ENCODE measurements around the gene APOL6. TPM values are rescaled to one million over a fixed set of nuclear protein-coding genes. Genes with fewer than 3 reads are reported as not detected.

The APOL6 gene
- total and polyA plus RNA-seq, 9 of the 15 experiments (the other 6 are each of a cell fraction or from before 2014, with no cell fraction given), result 0.29 to 1.2 (median 0.70) TPM

DNA sequence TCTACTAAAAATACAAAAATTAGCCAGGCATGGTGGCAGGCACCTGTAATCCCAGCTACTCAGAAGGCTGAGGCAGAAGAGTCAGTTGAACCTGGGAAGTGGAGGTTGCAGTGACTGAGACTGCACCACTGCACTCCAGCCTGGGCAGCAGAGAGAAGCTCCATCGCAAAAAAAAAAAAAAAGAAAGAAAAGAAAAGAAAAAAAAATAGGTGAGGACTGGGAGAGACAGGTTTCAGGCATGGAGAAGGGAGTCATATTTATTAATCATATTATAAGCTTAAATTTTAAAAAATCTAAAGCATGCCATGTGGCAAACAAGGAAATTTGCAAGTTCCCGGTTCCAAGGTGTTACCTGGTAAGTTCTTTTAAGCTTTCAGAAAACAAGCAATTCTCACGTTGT, 69.3 kb downstream of the APOL6 start, which contains the start of gene APOL5 (continued):
- TF ChIP-seq, protein P1, sequence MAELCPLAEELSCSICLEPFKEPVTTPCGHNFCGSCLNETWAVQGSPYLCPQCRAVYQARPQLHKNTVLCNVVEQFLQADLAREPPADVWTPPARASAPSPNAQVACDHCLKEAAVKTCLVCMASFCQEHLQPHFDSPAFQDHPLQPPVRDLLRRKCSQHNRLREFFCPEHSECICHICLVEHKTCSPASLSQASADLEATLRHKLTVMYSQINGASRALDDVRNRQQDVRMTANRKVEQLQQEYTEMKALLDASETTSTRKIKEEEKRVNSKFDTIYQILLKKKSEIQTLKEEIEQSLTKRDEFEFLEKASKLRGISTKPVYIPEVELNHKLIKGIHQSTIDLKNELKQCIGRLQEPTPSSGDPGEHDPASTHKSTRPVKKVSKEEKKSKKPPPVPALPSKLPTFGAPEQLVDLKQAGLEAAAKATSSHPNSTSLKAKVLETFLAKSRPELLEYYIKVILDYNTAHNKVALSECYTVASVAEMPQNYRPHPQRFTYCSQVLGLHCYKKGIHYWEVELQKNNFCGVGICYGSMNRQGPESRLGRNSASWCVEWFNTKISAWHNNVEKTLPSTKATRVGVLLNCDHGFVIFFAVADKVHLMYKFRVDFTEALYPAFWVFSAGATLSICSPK (IDR thresholded peaks at IDR 0.05; ENCODE audit: borderline replicate concordance), result no peak
- TF ChIP-seq PHF21A (IDR thresholded peaks at IDR 0.05; ENCODE audit: borderline replicate concordance, low read depth) (no peak), GATAD2A (IDR thresholded peaks at IDR 0.05) (no peak)

Other genes starting within 250 kb of the APOL6 start
- 102 and 119 TPM in 2 replicates for gene MCM5, start 248.3 kb upstream of the APOL6 start, total RNA-seq (2014; rRNA removed)
- gene MCM5, start 248.3 kb upstream of the APOL6 start, total RNA-seq (2014; rRNA removed; fragmentation: Illumina TruSeq; extraction: Trizol), result 35.3 and 53.6 TPM in 2 replicates
- 64.2 and 66.9 TPM in 2 replicates for gene MCM5, start 248.3 kb upstream of the APOL6 start, total RNA-seq (2015; rRNA removed; fragmentation: Illumina TruSeq; extraction: Trizol)
- 173 and 180 TPM in 2 replicates for gene MCM5, start 248.3 kb upstream of the APOL6 start, total RNA-seq (2021)
- gene MCM5, start 248.3 kb upstream of the APOL6 start, polyA plus RNA-seq (2011; rRNA removed), result 66.1 and 116 TPM in 2 replicates
- 65.1 and 91.4 TPM in 2 replicates for gene MCM5, start 248.3 kb upstream of the APOL6 start, polyA plus RNA-seq (2014; fragmentation: Illumina TruSeq; extraction: Trizol)
- 10 to 100 TPM in 1 of 2 experiments, 1 to 10 TPM in 1; 5.6 to 11.8 TPM for gene MCM5, start 248.3 kb upstream of the APOL6 start, polyA plus RNA-seq (2014; fragmentation: Nextera tagmentation; extraction: Ambion mirVana)
- gene MCM5, start 248.3 kb upstream of the APOL6 start, polyA plus RNA-seq (2014; rRNA removed), result 72.4 and 73.5 TPM in 2 replicates
- 0.05 TPM in 1 of 2 replicates, not detected in the other for gene RASD2, start 107.6 kb upstream of the APOL6 start, total RNA-seq (2014; rRNA removed)
- gene RASD2, start 107.6 kb upstream of the APOL6 start, total RNA-seq (2014; rRNA removed; fragmentation: Illumina TruSeq; extraction: Trizol), result not detected in 2 replicates
- gene RASD2, start 107.6 kb upstream of the APOL6 start, total RNA-seq (2015; rRNA removed; fragmentation: Illumina TruSeq; extraction: Trizol), result not detected in 2 replicates
- gene RASD2, start 107.6 kb upstream of the APOL6 start, total RNA-seq (2021), result 0.04 TPM in 1 of 2 replicates, not detected in the other
- gene RASD2, start 107.6 kb upstream of the APOL6 start, polyA plus RNA-seq (2011; rRNA removed), result not detected in 2 replicates
- not detected in 2 replicates for gene RASD2, start 107.6 kb upstream of the APOL6 start, polyA plus RNA-seq (2014; fragmentation: Illumina TruSeq; extraction: Trizol)
- not detected for gene RASD2, start 107.6 kb upstream of the APOL6 start, polyA plus RNA-seq (2014; fragmentation: Nextera tagmentation; extraction: Ambion mirVana)
- not detected in 2 replicates for gene RASD2, start 107.6 kb upstream of the APOL6 start, polyA plus RNA-seq (2014; rRNA removed)
- gene MB, start 31.1 kb upstream of the APOL6 start, total RNA-seq (2014; rRNA removed), result not detected in 2 replicates
- not detected in 2 replicates for gene MB, start 31.1 kb upstream of the APOL6 start, total RNA-seq (2014; rRNA removed; fragmentation: Illumina TruSeq; extraction: Trizol)
- gene MB, start 31.1 kb upstream of the APOL6 start, total RNA-seq (2015; rRNA removed; fragmentation: Illumina TruSeq; extraction: Trizol), result not detected in 2 replicates
- gene MB, start 31.1 kb upstream of the APOL6 start, total RNA-seq (2021), result not detected in 2 replicates
- gene MB, start 31.1 kb upstream of the APOL6 start, polyA plus RNA-seq (2011; rRNA removed), result not detected in 2 replicates
- gene MB, start 31.1 kb upstream of the APOL6 start, polyA plus RNA-seq (2014; fragmentation: Illumina TruSeq; extraction: Trizol), result not detected in 2 replicates
- not detected for gene MB, start 31.1 kb upstream of the APOL6 start, polyA plus RNA-seq (2014; fragmentation: Nextera tagmentation; extraction: Ambion mirVana)
- not detected in 2 replicates for gene MB, start 31.1 kb upstream of the APOL6 start, polyA plus RNA-seq (2014; rRNA removed)
- not detected in 2 replicates for gene APOL5, start 69.4 kb downstream of the APOL6 start, total RNA-seq (2014; rRNA removed)
- gene APOL5, start 69.4 kb downstream of the APOL6 start, total RNA-seq (2014; rRNA removed; fragmentation: Illumina TruSeq; extraction: Trizol), result not detected in 2 replicates
- gene APOL5, start 69.4 kb downstream of the APOL6 start, total RNA-seq (2015; rRNA removed; fragmentation: Illumina TruSeq; extraction: Trizol), result not detected in 2 replicates
- not detected in 2 replicates for gene APOL5, start 69.4 kb downstream of the APOL6 start, total RNA-seq (2021)
- gene APOL5, start 69.4 kb downstream of the APOL6 start, polyA plus RNA-seq (2011; rRNA removed), result not detected in 2 replicates
- not detected in 2 replicates for gene APOL5, start 69.4 kb downstream of the APOL6 start, polyA plus RNA-seq (2014; fragmentation: Illumina TruSeq; extraction: Trizol)
- not detected for gene APOL5, start 69.4 kb downstream of the APOL6 start, polyA plus RNA-seq (2014; fragmentation: Nextera tagmentation; extraction: Ambion mirVana)
- gene APOL5, start 69.4 kb downstream of the APOL6 start, polyA plus RNA-seq (2014; rRNA removed), result not detected in 2 replicates